HG03575 (cell line): ENCODE data around the gene OCA2.
"Not testable (repeated sequence)": the region's sequence is repeated elsewhere in the genome, so short reads cannot be mapped to it uniquely, and the experiment has no call there.

Source experiments
- ATAC-seq: cut with Tn5 transposase; IDR thresholded peaks from one replicate; pipeline ENCODE4 v1.9.1; 2021; ENCODE audit not compliant: unreplicated experiment, insufficient number of reproducible peaks, low FRiP score; ENCODE audit errors: extremely low read depth

The OCA2 gene

DNA sequence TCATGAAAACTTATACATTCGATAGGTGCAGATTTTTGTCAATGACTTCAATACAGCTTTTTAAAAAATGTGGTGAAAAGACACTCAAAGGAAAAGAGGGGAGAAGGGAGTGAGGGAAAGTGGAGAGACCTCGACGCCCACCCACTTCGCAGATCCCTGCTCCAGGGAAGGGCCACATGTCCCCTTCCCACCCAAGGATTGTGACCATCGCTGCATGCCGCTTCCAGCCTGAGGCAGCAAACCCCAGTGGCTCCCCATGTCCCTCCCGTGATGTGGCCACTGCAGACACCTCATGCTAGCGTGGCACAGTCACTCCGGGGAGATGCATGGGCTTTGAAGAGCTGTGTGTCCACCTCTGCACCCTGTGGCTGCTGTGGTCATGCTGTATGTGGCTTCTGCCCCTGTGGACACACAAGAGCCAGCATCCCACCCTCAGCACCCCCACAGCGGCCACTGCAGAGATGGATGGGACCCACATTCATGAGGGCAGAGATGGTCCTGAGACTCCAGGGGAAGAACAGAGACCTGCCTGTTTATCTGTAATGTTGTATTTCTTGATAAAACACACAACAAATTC lies 230.2 kb downstream of the OCA2 start:
- no peak for ATAC-seq

DNA sequence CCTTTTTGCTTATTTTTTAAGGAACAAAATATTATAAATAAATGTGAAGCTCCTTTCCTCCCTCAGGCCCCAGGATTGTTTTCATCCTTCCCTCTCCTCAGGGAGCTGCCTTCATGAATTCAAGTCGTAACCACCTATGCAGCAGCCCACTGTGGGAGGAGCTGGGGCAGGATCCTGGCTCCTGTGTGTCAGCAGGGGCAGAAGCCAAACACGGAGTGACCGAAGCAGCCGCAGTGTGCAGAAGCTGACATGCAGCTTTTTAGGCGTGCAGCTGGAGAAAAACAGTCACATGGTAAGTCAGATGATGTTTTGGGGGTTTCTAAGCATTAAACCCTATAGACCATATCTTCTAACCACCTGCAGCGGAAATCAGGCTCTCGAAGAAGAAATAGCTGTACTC lies 231.3 kb downstream of the OCA2 start:
- no peak for ATAC-seq

DNA sequence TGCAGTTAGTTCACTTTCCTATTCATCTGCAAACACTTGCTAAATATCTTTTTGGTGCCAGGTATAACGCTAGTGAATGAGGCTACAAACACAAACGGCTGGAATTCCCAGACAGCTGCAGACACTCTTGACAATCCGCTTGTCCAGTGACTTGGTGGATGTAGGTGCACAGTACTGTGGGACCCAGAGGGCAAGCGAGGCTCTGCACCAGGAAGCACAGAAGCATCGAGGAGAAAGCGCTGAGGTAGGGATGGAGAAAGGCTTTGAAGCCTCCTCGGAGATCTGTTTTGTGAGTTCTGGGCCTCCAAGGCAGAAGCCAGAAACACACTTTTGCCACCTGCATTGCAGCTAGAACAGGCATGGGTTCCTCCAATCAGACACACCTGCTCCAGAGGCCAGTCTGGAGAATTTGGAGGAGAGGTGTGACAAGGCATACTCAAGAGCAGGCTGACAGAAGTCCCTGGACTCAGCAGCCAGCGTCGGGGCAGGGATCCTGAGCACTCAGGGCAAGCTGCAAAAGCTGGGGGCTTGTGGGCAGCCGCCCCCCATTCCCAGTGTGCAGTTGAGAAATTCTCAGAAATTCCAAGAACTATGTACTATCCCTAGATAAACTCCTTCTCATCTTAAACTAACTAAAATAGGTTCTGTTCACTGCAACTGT lies 232.5 kb downstream of the OCA2 start:
- ATAC-seq, result no peak

DNA sequence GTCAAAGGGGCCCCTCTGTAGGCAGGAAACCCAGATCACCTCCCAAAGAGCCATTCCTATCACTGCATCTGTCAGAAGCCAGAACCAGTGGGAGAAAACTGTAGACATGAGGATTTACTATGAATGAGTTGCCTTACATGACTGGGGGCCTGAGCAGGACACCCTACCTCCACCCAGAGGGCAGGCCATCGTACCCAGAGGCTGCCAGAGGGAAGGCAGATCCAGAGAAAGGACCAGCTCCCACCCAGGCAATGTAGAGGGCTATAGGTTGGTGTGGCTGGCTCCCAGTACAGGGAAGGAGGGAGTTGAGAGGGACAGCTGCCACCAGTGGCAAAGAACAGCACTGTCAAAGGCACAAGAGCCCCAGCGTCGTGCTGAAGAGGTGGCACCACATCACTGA lies 233.2 kb downstream of the OCA2 start:
- ATAC-seq, result no peak

DNA sequence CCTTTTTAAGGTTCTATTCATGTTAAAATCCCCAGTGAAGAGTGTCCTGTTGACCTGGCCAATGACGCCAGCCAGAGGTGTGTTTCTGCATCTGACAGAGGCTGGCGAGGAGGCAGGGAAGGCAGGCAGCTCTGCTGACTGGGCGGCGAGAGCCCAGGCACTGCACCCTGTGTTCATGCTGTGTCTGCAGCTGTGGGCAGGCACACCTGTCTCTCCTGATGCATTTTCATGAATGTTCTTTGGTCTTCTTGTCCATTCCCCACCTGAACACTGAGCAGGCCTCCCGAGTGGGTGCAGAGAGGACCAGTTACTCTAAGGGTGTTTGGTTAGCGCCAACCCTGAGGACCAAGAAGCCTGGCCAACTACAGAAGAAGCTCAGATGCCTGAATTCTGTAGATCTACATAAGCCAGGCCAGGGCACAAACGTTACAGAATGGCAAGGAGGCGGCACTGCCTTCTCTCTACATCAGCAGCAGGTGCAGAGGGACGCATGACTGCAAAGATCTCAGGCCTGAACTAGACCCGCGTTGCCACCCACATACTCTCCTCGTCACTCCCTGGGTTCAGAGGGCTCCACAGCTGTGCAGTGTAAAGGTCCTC lies 233.7 kb downstream of the OCA2 start:
- no peak for ATAC-seq

DNA sequence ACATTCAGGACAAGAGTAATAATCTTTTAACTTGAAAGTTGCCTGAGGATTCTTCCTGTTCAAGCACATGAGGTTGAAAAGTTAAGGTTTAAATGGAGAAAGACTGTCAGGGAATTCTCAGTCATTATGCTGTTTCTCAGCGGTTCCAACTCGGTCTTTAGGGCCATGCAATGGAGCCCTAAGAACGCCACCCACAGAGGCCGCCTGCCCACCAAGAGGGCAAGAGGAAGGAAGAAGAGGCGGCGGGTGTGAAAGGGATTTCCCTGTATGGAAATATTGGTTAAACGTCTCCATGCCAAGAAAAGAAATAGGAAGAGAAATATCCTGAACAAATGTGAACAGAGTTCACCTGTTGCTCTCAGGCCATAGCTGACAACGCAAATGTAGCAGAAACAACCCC lies 234.4 kb downstream of the OCA2 start:
- ATAC-seq, result no peak

DNA sequence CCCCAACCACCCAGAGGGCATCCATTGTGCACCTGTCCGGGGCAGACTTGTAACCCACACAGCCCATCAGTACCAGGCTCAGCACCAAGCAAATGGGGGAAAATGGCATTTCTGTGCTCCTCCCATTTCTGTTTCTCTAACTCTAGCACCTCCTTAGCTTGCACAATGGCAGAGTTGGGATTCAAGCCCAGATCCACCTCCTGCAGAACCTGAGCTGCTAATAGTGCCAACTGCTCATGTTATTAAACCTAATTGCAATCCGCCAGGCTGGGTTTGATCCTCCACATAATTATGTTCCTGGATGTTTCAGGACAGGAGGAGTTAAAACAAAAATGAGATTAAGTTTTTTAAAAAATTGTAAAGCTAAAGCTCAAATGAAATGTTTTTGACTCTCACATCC lies 235.0 kb downstream of the OCA2 start:
- ATAC-seq, result no peak

DNA sequence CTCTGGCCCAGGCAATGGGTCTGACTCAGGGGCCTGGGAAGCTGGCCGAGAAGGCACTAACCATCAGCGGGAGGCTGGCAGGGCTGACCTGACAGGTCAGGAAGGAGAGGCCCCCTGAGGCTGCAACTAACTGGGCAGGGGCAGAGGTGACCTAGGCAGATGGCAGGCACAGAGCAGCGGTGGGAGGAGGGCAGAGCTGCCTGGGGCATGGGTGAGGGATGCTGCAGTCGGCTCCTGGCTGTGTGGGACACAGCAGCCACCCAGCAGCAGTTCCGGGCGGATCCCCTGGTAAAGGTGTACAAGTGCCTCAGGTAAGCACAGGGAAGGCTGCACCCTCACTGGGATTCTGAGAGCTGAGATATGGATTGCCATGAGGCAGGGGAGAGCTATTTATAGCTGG lies 236.1 kb downstream of the OCA2 start:
- no peak for ATAC-seq

DNA sequence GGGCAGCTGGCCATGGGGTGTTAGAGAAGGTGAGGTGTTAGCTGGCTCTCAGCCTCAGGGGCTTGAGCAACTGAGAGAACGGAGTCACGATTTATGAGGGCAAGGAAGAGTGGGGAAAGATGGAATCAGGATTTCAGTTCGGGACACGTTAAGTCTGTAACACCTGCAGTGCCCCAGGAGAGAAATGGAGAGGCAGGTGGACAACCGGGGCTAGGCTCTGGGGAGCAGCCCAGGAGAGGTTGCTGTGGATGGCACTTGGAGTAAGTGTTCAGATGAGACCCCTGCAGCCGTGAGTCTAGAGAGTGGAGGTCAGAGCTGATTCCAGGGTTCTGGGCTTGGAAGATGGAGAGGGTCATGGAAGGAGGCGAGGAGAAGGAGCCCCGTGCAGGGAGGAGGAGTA lies 237.9 kb downstream of the OCA2 start:
- no peak for ATAC-seq

DNA sequence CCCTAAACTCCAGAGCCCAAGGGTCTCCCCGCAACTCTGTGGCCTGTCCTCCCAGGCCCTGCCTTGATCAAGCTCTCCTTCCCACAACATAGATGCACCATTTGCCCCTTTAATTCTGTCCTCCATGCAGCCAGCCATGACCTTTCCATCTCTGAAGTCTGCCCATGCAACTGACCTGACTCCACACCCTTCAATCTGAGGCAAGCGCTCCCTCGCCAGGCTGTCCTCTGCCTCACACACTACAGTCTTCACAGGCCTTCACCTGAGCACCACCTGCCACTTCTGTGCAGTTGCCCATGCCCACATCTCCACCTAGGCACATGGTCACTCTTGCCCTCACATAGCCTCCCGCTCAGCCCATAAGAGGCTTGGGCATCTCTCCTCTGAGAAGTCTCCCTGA lies 244.0 kb downstream of the OCA2 start:
- no peak for ATAC-seq

DNA sequence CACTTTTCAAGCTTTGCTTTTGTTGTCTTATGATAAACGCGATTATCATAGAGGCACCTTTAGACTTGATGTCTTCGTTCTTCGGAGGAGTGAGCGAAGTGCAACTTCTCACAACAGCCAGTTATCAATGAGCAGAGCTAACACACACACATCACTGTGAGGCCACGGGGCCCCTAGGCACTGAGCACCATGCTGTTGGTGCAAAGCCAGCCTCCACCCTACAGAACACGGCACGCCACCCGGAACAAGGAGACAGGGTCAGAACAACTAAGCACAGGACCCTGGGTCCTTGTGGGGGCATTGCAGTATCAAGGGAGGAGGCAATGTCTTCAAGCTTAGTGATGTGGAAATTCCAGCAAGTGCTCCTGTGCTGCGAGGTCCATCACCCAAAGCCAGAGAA lies 244.5 kb downstream of the OCA2 start:
- ATAC-seq, result no peak

DNA sequence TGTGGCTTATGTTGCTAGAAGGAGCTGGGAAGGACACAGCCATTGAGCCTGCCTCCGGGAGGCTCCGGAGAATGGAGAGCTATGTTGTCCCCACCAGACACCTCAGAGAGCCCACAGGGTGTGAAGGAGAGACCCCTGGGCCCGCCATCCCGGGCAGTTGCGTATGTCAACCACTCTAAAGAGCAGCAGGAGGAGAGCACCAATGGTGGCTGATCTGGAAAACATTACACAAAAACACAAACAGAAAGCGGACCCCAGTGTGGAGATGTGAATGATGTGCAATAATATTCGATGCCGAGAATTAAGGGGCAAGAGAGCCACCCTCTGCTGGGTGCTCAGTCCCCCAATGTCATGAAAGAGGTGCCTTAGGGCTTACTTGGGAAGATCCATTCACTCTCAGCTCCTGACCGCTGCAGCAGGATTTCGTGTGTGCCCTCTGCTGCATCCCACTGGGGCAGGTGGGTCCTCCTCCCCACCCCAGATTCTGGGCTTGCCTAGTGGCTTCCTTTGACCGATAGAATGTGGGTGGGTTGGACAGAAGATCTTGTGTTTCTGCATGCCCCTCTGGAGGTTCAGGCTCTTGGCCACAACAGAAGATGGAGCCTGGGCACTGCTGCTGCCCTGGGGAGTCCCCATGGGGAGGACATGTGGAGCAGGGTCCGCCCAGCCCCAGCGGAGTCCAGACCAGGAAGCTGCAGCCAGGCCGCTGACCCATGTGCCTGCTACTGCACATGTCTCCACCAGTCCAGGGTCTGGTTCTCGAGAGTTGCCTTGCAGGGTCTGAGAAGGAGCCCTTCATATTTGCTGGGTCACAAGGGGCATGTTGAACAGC lies 245.3 kb downstream of the OCA2 start:
- no peak for ATAC-seq

DNA sequence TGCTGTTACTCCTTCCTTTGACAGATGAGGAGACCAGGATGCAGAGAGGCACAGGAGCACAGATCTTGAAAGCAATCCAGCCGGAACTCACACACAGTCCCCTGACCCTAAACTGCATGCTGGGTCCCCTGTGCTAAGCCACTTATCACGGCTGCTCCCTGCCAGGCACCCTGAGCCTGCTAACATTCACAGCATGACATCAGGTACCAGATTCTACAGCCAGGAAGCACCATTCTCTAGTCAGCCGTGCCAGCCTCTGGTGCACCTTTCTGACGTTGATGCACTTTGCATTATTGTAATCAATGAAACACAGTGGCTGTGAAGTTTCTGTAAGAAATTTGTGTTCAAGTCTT lies 247.3 kb downstream of the OCA2 start:
- ATAC-seq, result no peak

DNA sequence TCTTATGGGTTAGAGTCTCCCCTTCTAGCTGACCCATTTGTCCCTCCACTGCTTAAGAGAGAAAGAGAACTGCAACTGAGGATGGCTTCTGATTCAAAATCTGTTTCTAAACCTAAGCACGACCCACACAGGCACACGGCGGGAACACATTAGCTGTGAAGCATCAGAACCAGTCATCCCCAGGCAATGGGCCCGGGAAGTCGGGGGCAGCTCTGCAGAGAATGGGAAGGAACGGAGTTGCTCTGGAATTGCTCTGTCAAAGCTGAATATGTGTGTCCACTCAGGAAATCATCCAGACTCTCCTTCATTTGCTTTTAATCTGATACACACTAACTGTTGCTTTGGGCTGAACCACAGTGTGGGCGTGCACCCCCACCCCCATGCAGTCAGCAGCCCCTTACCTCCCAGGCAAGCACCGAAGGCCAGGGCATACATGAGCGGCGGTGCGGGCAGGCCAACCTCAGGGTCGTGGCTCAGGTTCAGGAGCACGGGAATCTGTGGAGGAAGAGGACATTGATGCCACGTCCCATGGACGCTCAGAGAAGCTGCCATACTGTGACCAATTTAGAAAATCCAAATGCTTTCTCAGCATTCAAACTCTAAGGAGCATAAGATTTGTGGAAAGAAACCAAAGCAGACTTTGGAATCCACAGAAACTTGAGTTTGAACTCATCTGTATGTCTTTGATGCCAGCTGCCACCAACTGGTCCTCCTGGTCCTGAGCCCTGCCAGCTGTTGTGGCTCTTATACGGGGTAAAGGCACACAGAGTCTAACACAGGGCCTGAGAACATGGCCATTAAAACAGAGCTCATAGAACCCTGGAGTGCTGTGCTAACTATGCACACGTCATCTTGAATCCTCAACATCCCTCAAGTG lies 247.9 kb downstream of the OCA2 start:
- ATAC-seq, result no peak

DNA sequence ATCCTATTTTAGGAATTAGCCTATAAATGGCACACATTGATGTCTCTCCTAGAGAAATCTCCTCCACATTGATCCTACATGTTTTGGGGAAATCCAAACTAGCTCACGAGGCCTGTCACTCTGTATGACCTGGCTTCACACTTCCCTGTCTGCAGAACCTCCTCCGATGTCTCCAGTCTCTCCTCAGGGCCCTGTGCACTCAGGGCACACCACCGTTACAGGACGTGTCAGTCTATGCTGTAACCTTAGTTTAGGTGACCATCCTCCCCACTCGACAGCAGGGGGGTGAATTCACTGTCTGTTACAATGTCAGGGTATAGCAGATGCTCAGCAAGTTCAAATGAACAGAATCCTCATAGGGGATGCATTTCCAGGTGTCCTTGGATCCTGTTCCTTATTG lies 249.1 kb downstream of the OCA2 start:
- ATAC-seq, result no peak

DNA sequence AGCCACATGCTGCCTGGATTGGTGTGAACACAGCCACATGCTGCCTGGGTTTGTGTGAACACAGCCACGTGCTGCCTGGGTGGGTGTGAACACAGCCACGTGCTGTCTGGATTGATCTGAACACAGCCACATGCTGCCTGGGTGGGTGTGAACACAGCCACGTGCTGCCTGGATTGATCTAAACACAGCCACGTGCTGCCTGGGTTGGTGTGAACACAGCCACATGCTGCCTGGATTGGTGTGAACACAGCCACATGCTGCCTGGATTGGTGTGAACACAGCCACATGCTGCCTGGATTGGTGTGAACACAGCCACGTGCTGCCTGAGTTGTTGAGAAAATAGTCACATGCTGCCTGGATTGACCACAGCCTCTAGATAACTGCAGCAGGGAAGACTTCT lies 250.2 kb downstream of the OCA2 start:
- ATAC-seq, result not testable (repeated sequence)

DNA sequence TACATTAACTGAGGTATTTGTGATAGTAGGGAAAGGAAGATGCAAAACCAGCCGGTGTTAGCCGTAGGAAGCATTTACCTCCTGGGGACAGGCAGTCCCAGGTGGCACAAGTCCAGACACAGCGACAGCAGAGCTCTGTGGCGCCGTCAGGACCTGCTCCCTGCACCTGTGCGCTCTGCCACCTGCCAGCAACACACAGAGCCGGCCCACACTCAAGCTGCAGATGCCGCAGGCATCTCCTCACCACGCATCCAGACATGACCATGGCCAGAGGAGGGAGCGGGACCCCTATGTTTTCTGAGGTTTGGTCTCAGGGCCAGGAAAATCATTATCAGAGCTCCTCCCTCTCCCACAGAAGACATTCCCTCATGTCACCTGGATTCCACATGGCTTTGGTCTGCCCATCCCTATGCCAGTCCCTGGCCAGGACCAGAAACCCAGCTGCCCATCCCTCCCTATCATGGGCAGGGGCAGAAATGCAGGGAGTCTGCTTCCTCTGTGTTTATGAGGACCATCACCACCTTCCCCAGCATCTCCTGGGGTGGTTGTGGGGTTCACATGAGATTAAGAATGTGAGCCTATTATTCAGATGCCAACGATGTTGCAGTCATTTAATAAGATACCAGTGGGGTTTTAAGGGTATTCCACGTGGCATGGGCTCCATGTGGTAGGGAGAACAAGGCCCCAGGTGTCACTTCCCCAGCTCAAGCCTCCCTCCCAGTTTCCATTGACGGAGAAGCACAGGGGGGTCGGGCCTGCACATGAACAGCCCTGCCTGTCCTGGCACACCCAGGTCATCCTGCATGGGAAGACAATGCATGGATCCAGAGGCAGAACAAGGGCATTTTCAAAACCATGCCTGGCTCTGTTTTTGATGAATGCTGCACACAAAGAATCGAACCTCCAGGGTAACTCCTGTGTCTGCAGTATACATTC lies 251.1 kb downstream of the OCA2 start:
- no peak for ATAC-seq

DNA sequence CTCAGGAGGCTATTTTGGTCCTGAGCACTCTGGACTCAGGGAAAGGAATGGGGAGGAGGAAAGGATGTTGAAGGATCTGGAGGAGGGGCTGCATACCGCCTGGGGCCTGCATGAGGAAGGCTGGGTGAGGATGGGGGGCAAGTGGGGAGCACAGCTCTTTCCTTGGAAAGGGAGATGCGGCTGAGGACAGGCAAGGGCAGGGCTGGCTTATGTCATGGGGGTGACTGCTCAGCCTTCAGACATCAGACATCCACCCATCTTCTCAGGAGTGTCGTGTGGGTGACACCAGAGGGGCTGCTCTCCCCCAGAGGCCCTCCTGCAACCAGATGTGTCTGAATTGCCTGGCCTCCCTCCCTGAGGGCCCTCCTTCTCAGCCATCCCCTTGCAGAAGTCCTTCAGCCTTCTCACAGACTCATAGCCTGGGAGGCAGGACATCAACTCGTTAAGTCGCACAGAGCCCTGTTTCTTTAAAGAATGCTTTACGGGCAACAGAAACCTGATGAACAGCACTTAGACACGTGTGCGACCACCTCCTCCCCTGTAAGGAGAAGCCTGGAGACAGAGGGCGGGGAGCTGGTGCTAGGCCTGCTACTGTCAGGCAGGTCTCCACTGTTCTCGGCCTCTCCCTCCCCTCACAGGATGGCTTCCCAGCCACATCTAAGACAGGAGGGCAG lies 252.3 kb downstream of the OCA2 start:
- ATAC-seq, result no peak
